GM18499 (cell line): ENCODE results near the gene WDR47.
A peak's percentile ranks its signal among the peaks of the same experiment; 100 is the strongest.
"Not testable (repeated sequence)": the region's sequence is repeated elsewhere in the genome, so short reads cannot be mapped to it uniquely, and the experiment has no call there.

ENCODE experiments used
- ATAC-seq: cut with Tn5 transposase; IDR thresholded peaks from one replicate; pipeline ENCODE4 v1.9.1; 2021; ENCODE audit warnings: moderate number of reproducible peaks; ENCODE audit not compliant: insufficient read depth, unreplicated experiment

WDR47 gene

GRCh38 chr1:109056064-109056463 is 14.2 kb upstream of the WDR47 start:
- no peak for ATAC-seq

- ATAC-seq: not testable (repeated sequence)
Measured at GRCh38 chr1:109052145-109052544, 10.2 kb upstream of the WDR47 start.

- ATAC-seq: no peak
Measured at GRCh38 chr1:109050228-109050995, 8.5 kb upstream of the WDR47 start.

GRCh38 chr1:109048335-109048734 is 6.4 kb upstream of the WDR47 start:
- no peak for ATAC-seq

GRCh38 chr1:109047339-109047738 is 5.4 kb upstream of the WDR47 start:
- no peak for ATAC-seq

GRCh38 chr1:109046671-109047070 is 4.8 kb upstream of the WDR47 start:
- ATAC-seq: no peak

- no peak for ATAC-seq
Measured at GRCh38 chr1:109045595-109045994, 3.7 kb upstream of the WDR47 start.

GRCh38 chr1:109040989-109041620 is 797 bp downstream of the WDR47 start:
- peak; percentile 8 for ATAC-seq

GRCh38 chr1:109040627-109040988 is 1.3 kb downstream of the WDR47 start:
- ATAC-seq: no peak

GRCh38 chr1:109034382-109034781 is 7.5 kb downstream of the WDR47 start:
- ATAC-seq: no peak

GRCh38 chr1:109029493-109029892 is 12.4 kb downstream of the WDR47 start:
- not testable (repeated sequence) for ATAC-seq

- ATAC-seq: no peak
Measured at GRCh38 chr1:109027841-109028240, 14.1 kb downstream of the WDR47 start.

- no peak for ATAC-seq
Measured at GRCh38 chr1:109025694-109026093, 16.2 kb downstream of the WDR47 start.

GRCh38 chr1:109024646-109025045 is 17.3 kb downstream of the WDR47 start:
- no peak for ATAC-seq

- ATAC-seq: no peak
Measured at GRCh38 chr1:109020693-109021257, 21.1 kb downstream of the WDR47 start.

- ATAC-seq: not testable (repeated sequence)
Measured at GRCh38 chr1:109017719-109018118, 24.2 kb downstream of the WDR47 start.

GRCh38 chr1:109017134-109017533 is 24.8 kb downstream of the WDR47 start:
- no peak for ATAC-seq

- ATAC-seq: no peak
Measured at GRCh38 chr1:109011335-109011734, 30.6 kb downstream of the WDR47 start.

GRCh38 chr1:108996622-108997021 is 45.3 kb downstream of the WDR47 start:
- ATAC-seq: not testable (repeated sequence)

GRCh38 chr1:108983114-108983513 is 58.8 kb downstream of the WDR47 start:
- ATAC-seq: no peak

- ATAC-seq: no peak
Measured at GRCh38 chr1:108976658-108977057, 65.2 kb downstream of the WDR47 start.

GRCh38 chr1:108972951-108973350 is 69.0 kb downstream of the WDR47 start:
- ATAC-seq: no peak
